ENCODE measurements around the gene KMT2C. TPM values are rescaled to one million over a fixed set of nuclear protein-coding genes. Genes with fewer than 3 reads are reported as not detected.
"Not testable (repeated sequence)": the region's sequence is repeated elsewhere in the genome, so short reads cannot be mapped to it uniquely, and the experiment has no call there.

Gene KMT2C
- total RNA-seq, 1 donor from 2014 or later = 71.8 TPM

DNA sequence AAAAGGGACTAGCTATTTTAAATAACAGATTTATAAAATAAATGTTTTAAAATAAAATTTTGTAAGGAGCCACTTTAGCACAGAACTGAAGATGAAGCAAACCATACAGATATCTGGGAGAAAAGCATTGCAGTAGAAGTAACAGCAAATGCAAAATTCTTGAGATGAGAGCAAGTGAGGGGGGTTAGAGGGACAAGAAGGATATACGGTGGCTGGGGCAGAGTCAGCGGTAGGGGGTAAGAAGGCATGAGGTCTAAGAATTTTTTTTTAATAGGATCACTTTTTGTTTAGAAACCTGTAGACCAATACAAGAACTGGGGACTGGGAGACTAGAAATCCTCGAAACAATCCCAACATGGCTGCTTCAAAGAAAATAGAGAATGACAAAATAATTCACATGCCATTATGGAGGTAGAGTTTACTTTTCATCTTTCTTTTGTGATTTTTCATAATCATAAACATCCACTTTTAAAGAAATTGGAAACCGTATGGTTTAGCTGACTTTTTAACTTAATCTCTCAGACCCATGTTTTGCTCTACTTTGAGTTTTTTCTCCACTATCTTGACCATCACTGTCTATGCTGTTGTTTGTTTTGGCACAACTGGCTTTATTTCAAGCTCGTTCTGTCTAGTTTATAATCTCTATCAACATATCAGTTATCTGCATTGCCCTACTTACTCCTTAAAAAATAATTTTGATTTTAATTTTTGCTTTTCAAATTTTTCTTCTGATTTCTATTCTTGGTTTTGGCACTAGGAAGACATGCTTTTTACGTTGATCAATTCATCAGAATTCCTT is 73.5 kb downstream of the KMT2C start:
- Mint-ChIP-seq H3K27me3 (ENCODE audit: unreplicated experiment) (no peaks in the 10 kb centered on the region), H3K9me3 (ENCODE audit: unreplicated experiment) (no peaks in the 10 kb centered on the region), H3K36me3 (ENCODE audit: unreplicated experiment) (peaks cover 3% of the 10 kb centered on the region), H3K4me3 (ENCODE audit: unreplicated experiment) (no peak overlapping the region), H3K27ac (ENCODE audit: unreplicated experiment) (no peak overlapping the region), H3K4me1 (ENCODE audit: unreplicated experiment) (peaks cover 35% of the 10 kb centered on the region)
- TF ChIP-seq, protein P1, sequence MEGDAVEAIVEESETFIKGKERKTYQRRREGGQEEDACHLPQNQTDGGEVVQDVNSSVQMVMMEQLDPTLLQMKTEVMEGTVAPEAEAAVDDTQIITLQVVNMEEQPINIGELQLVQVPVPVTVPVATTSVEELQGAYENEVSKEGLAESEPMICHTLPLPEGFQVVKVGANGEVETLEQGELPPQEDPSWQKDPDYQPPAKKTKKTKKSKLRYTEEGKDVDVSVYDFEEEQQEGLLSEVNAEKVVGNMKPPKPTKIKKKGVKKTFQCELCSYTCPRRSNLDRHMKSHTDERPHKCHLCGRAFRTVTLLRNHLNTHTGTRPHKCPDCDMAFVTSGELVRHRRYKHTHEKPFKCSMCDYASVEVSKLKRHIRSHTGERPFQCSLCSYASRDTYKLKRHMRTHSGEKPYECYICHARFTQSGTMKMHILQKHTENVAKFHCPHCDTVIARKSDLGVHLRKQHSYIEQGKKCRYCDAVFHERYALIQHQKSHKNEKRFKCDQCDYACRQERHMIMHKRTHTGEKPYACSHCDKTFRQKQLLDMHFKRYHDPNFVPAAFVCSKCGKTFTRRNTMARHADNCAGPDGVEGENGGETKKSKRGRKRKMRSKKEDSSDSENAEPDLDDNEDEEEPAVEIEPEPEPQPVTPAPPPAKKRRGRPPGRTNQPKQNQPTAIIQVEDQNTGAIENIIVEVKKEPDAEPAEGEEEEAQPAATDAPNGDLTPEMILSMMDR (IDR thresholded peaks at IDR 0.05) = no peak
- no peak for DNase-seq (ENCODE audit: extremely low spot score, unreplicated experiment)

DNA sequence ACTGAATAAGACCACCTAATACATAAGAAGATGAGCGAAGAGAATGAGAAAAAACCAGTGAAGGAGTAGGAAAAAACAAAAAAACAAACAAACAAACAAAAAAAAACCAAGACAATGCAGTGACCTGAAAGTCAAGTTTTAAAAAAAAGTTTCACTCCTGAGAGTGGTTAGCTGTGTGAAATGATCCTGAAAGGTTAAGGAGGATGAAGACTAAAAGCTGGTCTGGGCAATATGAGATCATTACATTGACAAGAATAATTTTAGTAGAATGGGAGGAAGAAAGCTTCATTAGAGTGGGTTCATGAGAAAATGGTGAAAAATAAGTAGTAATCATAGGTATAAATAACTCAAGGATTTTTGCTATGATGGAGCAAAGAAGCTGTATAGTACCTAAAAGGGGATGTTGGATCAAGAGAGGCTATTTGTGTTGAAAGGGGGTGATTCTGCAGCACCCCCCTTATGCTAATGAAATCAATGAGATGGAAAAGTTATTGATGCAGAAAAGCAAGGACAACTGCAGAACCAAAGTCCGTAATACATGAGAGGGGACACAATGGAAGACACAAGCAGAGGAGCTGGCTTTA is 80.2 kb downstream of the KMT2C start:
- no peak overlapping the region for H3K4me3 Mint-ChIP-seq (ENCODE audit: unreplicated experiment)
- DNase-seq (ENCODE audit: extremely low spot score, unreplicated experiment) = no peak
- no peaks in the 10 kb centered on the region for H3K27me3 Mint-ChIP-seq (ENCODE audit: unreplicated experiment)
- H3K27ac Mint-ChIP-seq (ENCODE audit: unreplicated experiment) = no peak overlapping the region
- no peaks in the 10 kb centered on the region for H3K9me3 Mint-ChIP-seq (ENCODE audit: unreplicated experiment)
- peaks cover 20% of the 10 kb centered on the region for H3K4me1 Mint-ChIP-seq (ENCODE audit: unreplicated experiment)
- TF ChIP-seq, protein P1 (IDR thresholded peaks at IDR 0.05) = no peak
- H3K36me3 Mint-ChIP-seq (ENCODE audit: unreplicated experiment) = peaks cover 28% of the 10 kb centered on the region

DNA sequence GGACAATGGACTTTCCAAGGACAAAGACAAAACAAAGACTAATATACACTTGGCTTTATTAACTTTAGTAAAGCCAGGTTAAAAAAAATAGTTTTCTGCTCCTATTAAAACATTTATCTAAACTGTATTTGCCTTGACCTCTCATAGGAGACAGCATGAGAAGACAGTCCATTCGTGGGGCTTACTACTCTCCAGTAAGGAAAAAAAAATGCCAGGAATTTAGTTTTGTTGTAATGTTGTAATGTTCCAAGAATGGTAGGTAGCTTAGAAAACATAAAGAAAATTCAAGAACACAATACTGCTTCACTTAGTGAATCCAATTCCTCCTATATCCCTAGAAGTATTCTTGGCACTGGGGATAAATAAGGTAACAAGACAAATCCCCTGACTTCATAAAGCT is 81.7 kb downstream of the KMT2C start:
- Mint-ChIP-seq H3K9me3 (ENCODE audit: unreplicated experiment) (no peaks in the 10 kb centered on the region), H3K27ac (ENCODE audit: unreplicated experiment) (peak overlapping the region; percentile 40), H3K36me3 (ENCODE audit: unreplicated experiment) (peaks cover 32% of the 10 kb centered on the region), H3K4me1 (ENCODE audit: unreplicated experiment) (peaks cover 20% of the 10 kb centered on the region), H3K27me3 (ENCODE audit: unreplicated experiment) (no peaks in the 10 kb centered on the region), H3K4me3 (ENCODE audit: unreplicated experiment) (no peak overlapping the region)
- TF ChIP-seq, protein P1 (IDR thresholded peaks at IDR 0.05) = no peak
- no peak for DNase-seq (ENCODE audit: extremely low spot score, unreplicated experiment)

DNA sequence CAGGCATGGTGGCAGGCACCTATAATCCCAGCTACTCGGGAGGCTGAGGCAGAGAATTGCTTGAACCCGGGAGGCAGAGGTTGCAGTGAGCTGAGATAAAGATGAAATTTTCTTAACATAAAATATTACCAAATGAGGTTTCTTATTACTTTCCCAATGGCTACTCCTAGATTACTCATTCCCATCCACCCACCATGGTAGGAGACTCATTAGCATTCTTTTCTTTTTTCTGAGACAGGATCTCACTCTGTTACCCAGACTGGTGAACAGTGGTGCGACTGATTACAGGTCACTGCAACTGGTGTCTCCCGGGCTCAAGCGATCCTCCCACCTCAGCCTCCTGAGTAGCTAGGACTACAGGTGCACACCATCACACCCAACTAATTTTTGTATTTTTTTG is 82.5 kb downstream of the KMT2C start:
- peaks cover 18% of the 10 kb centered on the region for H3K4me1 Mint-ChIP-seq (ENCODE audit: unreplicated experiment)
- not testable (repeated sequence) for H3K4me3 Mint-ChIP-seq (ENCODE audit: unreplicated experiment); DNase-seq (ENCODE audit: extremely low spot score, unreplicated experiment); H3K27ac Mint-ChIP-seq (ENCODE audit: unreplicated experiment); H3K27me3 Mint-ChIP-seq (ENCODE audit: unreplicated experiment); H3K9me3 Mint-ChIP-seq (ENCODE audit: unreplicated experiment)
- H3K36me3 Mint-ChIP-seq (ENCODE audit: unreplicated experiment) = peaks cover 38% of the 10 kb centered on the region

DNA sequence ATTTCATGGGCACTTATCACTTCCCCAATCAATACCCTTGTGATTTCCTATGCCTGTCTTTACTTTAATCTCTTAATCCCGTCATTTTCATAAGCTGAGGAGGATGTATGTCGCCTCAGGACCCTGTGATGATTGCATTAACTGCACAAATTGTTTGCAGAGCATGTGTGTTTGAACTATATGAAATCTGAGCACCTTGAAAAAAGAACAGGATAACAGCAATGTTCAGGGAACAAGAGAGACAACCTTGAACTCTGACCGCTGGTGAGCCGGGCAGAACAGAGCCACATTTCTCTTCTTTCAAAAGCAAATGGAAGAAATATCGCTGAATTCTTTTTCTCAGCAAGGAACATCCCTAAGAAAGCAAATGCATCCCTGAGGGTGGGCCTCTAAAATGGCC is 84.1 kb downstream of the KMT2C start:
- DNase-seq (ENCODE audit: extremely low spot score, unreplicated experiment); H3K27ac Mint-ChIP-seq (ENCODE audit: unreplicated experiment); H3K27me3 Mint-ChIP-seq (ENCODE audit: unreplicated experiment); H3K4me3 Mint-ChIP-seq (ENCODE audit: unreplicated experiment); H3K9me3 Mint-ChIP-seq (ENCODE audit: unreplicated experiment): not testable (repeated sequence)
- Mint-ChIP-seq H3K36me3 (ENCODE audit: unreplicated experiment) (peaks cover 45% of the 10 kb centered on the region), H3K4me1 (ENCODE audit: unreplicated experiment) (peaks cover 16% of the 10 kb centered on the region)

DNA sequence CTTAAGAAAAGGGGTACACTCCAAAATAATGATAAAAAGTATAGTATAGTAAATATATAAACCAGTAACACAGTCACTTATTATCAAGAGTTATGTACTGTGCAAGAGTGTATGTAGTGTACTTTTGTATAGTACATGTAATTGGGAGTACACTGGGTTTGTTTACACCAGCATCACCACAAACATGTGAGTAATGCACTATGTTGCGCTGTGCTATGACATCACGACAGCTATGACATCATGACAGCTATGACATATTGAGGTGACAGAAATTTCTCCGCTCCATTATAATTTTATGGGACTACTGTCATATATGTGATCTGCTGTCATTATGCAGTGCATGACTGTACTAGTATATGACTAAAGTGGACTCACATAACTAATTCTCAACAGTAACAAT is 84.6 kb downstream of the KMT2C start:
- TF ChIP-seq, protein P1 (IDR thresholded peaks at IDR 0.05) = no peak
- Mint-ChIP-seq H3K27ac (ENCODE audit: unreplicated experiment) (no peak overlapping the region), H3K4me1 (ENCODE audit: unreplicated experiment) (peaks cover 16% of the 10 kb centered on the region), H3K36me3 (ENCODE audit: unreplicated experiment) (peaks cover 44% of the 10 kb centered on the region), H3K4me3 (ENCODE audit: unreplicated experiment) (no peak overlapping the region), H3K27me3 (ENCODE audit: unreplicated experiment) (no peaks in the 10 kb centered on the region), H3K9me3 (ENCODE audit: unreplicated experiment) (peaks cover 6% of the 10 kb centered on the region)
- DNase-seq (ENCODE audit: extremely low spot score, unreplicated experiment) = no peak
